ENCODE measurements around the gene TSPEAR. TPM values are rescaled to one million over a fixed set of nuclear protein-coding genes. Genes with fewer than 3 reads are reported as not detected.

Gene TSPEAR
- total RNA-seq, 1 experiment from 2014 or later: not detected

- no peaks in the 10 kb centered on the region for H3K36me3 ChIP-seq (ENCODE audit: control insufficient read depth, insufficient read depth, low read length)
- H3K9me3 ChIP-seq (ENCODE audit: control insufficient read depth, insufficient read depth, low read depth, low read length): no peaks in the 10 kb centered on the region
- TF ChIP-seq REST (IDR thresholded peaks at IDR 0.05; ENCODE audit: insufficient read depth in 1 of 2, low read depth in 2 of 2, low read length in 1 of 2) (no peak), TCF7L2 (IDR thresholded peaks at IDR 0.05; ENCODE audit: low read depth, low read length) (no peak), SIN3A (IDR thresholded peaks at IDR 0.05; ENCODE audit: borderline replicate concordance, insufficient read depth, low read depth, low read length) (no peak)
- TF ChIP-seq, protein P1, sequence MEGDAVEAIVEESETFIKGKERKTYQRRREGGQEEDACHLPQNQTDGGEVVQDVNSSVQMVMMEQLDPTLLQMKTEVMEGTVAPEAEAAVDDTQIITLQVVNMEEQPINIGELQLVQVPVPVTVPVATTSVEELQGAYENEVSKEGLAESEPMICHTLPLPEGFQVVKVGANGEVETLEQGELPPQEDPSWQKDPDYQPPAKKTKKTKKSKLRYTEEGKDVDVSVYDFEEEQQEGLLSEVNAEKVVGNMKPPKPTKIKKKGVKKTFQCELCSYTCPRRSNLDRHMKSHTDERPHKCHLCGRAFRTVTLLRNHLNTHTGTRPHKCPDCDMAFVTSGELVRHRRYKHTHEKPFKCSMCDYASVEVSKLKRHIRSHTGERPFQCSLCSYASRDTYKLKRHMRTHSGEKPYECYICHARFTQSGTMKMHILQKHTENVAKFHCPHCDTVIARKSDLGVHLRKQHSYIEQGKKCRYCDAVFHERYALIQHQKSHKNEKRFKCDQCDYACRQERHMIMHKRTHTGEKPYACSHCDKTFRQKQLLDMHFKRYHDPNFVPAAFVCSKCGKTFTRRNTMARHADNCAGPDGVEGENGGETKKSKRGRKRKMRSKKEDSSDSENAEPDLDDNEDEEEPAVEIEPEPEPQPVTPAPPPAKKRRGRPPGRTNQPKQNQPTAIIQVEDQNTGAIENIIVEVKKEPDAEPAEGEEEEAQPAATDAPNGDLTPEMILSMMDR (IDR thresholded peaks at IDR 0.05): no peak
- CTCF ChIA-PET: interaction anchor here (0.6 kb wide), 1 partner anchor 401 kb away, joined by 6 read pairs; no protein-coding TSS in a partner anchor
- DNase-seq (ENCODE audit: low read depth, low spot score) (no peak), ATAC-seq (no peak)
- intact Hi-C loops (cut with micrococcal nuclease; ENCODE audit: unreplicated experiment): no loop called here
- no peak overlapping the region for H3K4me3 ChIP-seq (ENCODE audit: low read depth in 2 of 2, low read length in 2 of 2)
- no peaks in the 10 kb centered on the region for H3K4me1 ChIP-seq (ENCODE audit: control insufficient read depth, insufficient read depth, low read length)
- H3K27ac ChIP-seq (ENCODE audit: low read length): no peak overlapping the region
- POLR2A ChIA-PET: no interaction called here
- in situ Hi-C loops (cut with HindIII; ENCODE audit: low pct_unique_long_range_greater_than_20kb, low sequenced_read_pairs): no loop called here
- no TSS peak for BruUV-seq (replicated peaks)
- H3K27me3 ChIP-seq (ENCODE audit: control insufficient read depth, insufficient read depth, low read length): no peaks in the 10 kb centered on the region
These were observed 26.5 kb upstream of the TSPEAR start for GRCh38 chr21:44737706-44738354.

DNA sequence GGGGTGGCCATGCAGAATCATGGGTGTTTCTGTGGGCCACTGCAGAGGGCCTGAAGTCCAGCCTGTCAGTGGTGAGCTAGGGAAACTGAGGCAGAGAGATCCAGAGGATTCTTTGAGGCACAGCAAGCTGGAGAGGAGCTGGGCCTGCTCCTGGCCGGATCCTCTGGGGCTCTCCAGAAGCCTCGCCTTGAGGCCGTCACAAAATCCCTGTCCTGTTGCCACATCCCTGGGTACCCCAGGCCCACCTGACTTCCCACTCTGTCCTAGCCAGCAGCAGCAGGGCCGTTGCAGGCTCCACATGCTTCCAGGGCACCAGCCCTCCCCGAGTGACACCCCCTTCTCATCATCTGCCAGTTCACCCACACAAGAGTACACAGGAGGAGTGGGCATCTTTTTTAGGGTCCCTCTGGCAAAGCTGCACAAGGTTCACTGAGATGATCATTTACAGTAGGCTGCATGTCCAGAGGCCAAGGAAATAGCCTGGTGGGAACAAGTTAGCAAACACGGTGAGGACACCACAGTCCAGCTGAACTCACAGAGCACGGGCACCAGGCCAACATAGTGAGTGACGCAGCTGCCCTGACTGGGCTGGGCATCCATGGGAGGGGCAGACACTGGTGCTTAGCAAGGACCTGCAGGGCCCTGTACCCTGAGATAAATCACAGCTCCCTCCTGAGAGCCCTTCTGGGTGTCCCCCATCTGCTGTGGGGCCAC, 25.1 kb upstream of the TSPEAR start:
- no peak overlapping the region for H3K27ac ChIP-seq (ENCODE audit: low read length)
- CTCF ChIA-PET: no interaction called here
- DNase-seq (ENCODE audit: low read depth, low spot score) (no peak), ATAC-seq (no peak; the same call in 1 of the 2 replicates)
- H3K27me3 ChIP-seq (ENCODE audit: control insufficient read depth, insufficient read depth, low read length): no peaks in the 10 kb centered on the region
- no peak overlapping the region for H3K4me3 ChIP-seq (ENCODE audit: low read depth in 2 of 2, low read length in 2 of 2)
- no peaks in the 10 kb centered on the region for H3K9me3 ChIP-seq (ENCODE audit: control insufficient read depth, insufficient read depth, low read depth, low read length)
- POLR2A ChIA-PET: no interaction called here
- no TSS peak for BruUV-seq (replicated peaks)
- in situ Hi-C loops (cut with HindIII; ENCODE audit: low pct_unique_long_range_greater_than_20kb, low sequenced_read_pairs) (no loop called here), intact Hi-C loops (cut with micrococcal nuclease; ENCODE audit: unreplicated experiment) (no loop called here)
- no peaks in the 10 kb centered on the region for H3K36me3 ChIP-seq (ENCODE audit: control insufficient read depth, insufficient read depth, low read length)
- no peaks in the 10 kb centered on the region for H3K4me1 ChIP-seq (ENCODE audit: control insufficient read depth, insufficient read depth, low read length)
- TF ChIP-seq POLR2AphosphoS5 (IDR thresholded peaks at IDR 0.05; ENCODE audit: low read depth, low read length): no peak
- no peak for TF ChIP-seq SIN3A (IDR thresholded peaks at IDR 0.05; ENCODE audit: borderline replicate concordance, insufficient read depth, low read depth, low read length)
- TF ChIP-seq, protein P1 (IDR thresholded peaks at IDR 0.05): no peak
- no peak for TF ChIP-seq TCF7L2 (IDR thresholded peaks at IDR 0.05; ENCODE audit: low read depth, low read length)
- no peak for TF ChIP-seq REST (IDR thresholded peaks at IDR 0.05; ENCODE audit: insufficient read depth in 1 of 2, low read depth in 2 of 2, low read length in 1 of 2)
